Hepatocyte (in vitro differentiated cells): ENCODE data around the gene MXI1. TPM values are rescaled to one million over a fixed set of nuclear protein-coding genes. Genes with fewer than 3 reads are reported as not detected.

Experiments used
- DNase-seq: peaks from one replicate; pipeline ENCODE4 v3.0.0-alpha.2; 2016; ENCODE audit warnings: low spot score
- H2AFZ ChIP-seq: fragments of 200-600 bp; sonication (generic); 2 replicates; pipeline ENCODE4 v1.6.0; 2016; ENCODE audit warnings: antibody characterized with exemption, mild to moderate bottlenecking
- H3K27ac ChIP-seq: fragments of 200-600 bp; sonication (generic); 2 replicates; pipeline ENCODE4 v1.5.1; 2016; ENCODE audit warnings: mild to moderate bottlenecking
- H3K27me3 ChIP-seq: fragments of 200-600 bp; sonication (generic); 2 replicates; pipeline ENCODE4 v1.6.1; 2016
- H3K36me3 ChIP-seq: fragments of 200-600 bp; sonication (generic); replicated peaks from 2 replicates; pipeline ENCODE4 v1.5.1; 2016; ENCODE audit warnings: low read depth; ENCODE audit not compliant: insufficient read depth
- H3K4me1 ChIP-seq: fragments of 200-600 bp; sonication (generic); 2 replicates; pipeline ENCODE4 v1.5.1; 2016; ENCODE audit warnings: mild to moderate bottlenecking, moderate library complexity; ENCODE audit not compliant: insufficient read depth
- H3K4me2 ChIP-seq: fragments of 200-600 bp; sonication (generic); 2 replicates; pipeline ENCODE4 v1.6.0; 2016
- H3K4me3 ChIP-seq: fragments of 200-600 bp; sonication (generic); 2 replicates; pipeline ENCODE4 v1.5.1; 2016; ENCODE audit warnings: mild to moderate bottlenecking
- H3K79me2 ChIP-seq: fragments of 200-600 bp; sonication (generic); 2 replicates; pipeline ENCODE4 v1.6.0; 2017; ENCODE audit warnings: mild to moderate bottlenecking
- H3K9me2 ChIP-seq: fragments of 200-600 bp; sonication (generic); replicated peaks from 2 replicates; pipeline ENCODE4 v1.6.0; 2017; ENCODE audit warnings: mild to moderate bottlenecking; ENCODE audit not compliant: insufficient read depth
- H3K9me3 ChIP-seq: fragments of 200-600 bp; sonication (generic); 2 replicates; pipeline ENCODE4 v1.5.1; 2016; ENCODE audit warnings: low read depth, mild to moderate bottlenecking
- H4K20me1 ChIP-seq: fragments of 200-600 bp; sonication (generic); 2 replicates; pipeline ENCODE4 v1.6.0; 2016; ENCODE audit warnings: mild to moderate bottlenecking; ENCODE audit not compliant: insufficient read depth, poor library complexity, severe bottlenecking
- EZH2 ChIP-seq: fragments of 200-600 bp; sonication (generic); IDR thresholded peaks from 2 replicates; pipeline ENCODE4 v1.6.1; 2016; ENCODE audit warnings: antibody characterized with exemption, mild to moderate bottlenecking, borderline replicate concordance
- EZH2phosphoT487 ChIP-seq: fragments of 200-600 bp; sonication (generic); IDR thresholded peaks from one replicate; pipeline ENCODE4 v1.6.1; 2018; ENCODE audit warnings: antibody characterized with exemption, mild to moderate bottlenecking, low read depth, moderate library complexity; ENCODE audit not compliant: unreplicated experiment, severe bottlenecking
- WGBS: methylation state at CpG from one replicate; pipeline ENCODE4 v1.1.6; 2016; ENCODE audit warnings: low lambda C conversion rate; ENCODE audit errors: missing lambda C conversion rate; 5-methylcytosine and 5-hydroxymethylcytosine counted together
- polyA plus RNA-seq: library from polyadenylated mRNA; unstranded; fragments of >200 nt; fragmentation: Nextera tagmentation; extraction: Ambion mirVana; gene quantifications from 2 replicates; pipeline ENCODE4 v1.2.1, GENCODE V29; 2016
- total RNA-seq: library from RNA; depleted of rRNA; stranded (reverse); fragments of >200 nt; gene quantifications from 2 replicates; pipeline ENCODE4 v1.2.3, GENCODE V29; 2014
- TF ChIP-seq, protein P1 (sequence below): fragments of 200-600 bp; sonication (generic); IDR thresholded peaks from 2 replicates; pipeline ENCODE4 v1.5.1; 2016; ENCODE audit warnings: antibody characterized with exemption, mild to moderate bottlenecking; ENCODE audit not compliant: poor library complexity

MXI1 gene
- total and polyA plus RNA-seq, 2 experiments from 2014 or later = 14.2 to 14.8 TPM

DNA sequence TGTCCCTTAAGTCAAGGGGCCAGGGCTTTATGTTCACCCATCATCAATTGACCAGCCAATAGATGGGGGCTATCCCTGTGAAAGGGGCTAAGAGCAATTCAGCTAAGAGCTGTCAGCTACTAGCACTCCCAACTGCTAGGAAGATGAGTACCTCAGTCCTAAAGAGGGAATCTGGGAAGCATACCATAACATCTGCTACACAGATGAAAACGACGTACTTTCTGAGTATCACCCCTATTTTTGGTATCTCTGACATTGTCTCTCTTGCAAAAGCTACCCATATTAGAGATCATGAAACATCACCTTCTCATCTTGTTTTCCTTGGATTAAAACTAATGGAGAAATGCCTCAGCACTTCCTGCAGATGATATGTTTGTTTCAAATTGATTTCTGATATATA, 104.8 kb downstream of the MXI1 start:
- WGBS = 82% methylated on average over 2 of the region's 2 CpGs
- no peak for DNase-seq
- no peaks in the 10 kb centered on the region for H3K9me2 ChIP-seq

DNA sequence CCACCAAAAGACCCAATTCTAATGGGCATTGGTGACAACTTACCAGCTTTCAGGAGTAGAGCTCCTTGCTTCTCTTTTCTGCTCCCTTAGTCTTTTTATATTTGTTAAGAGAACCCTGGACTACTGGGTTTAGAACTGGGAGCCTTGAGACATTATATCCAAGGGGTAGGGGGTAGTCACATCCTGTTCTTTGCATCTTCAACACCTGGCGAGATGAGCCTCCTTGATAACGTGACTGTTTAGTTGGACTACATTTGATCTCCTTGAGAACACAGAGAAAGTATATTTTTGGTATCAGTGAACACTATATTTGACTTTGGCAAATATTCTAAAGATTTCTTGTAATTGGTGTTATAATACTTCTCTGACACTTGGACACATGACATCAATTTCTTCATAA, 106.3 kb downstream of the MXI1 start:
- Histone ChIP-seq H3K36me3 (no peaks in the 10 kb centered on the region), H3K79me2 (no peaks in the 10 kb centered on the region), H3K4me3 (no peak overlapping the region), H3K4me1 (no peaks in the 10 kb centered on the region), H3K9me3 (no peaks in the 10 kb centered on the region), H3K4me2 (no peak overlapping the region), H3K27ac (no peak overlapping the region), H2AFZ (no peak overlapping the region), H3K9me2 (no peaks in the 10 kb centered on the region), H4K20me1 (no peaks in the 10 kb centered on the region), H3K27me3 (no peaks in the 10 kb centered on the region)
- no peak for DNase-seq
- TF ChIP-seq EZH2phosphoT487 (no peak), EZH2 (no peak)
- TF ChIP-seq, protein P1, sequence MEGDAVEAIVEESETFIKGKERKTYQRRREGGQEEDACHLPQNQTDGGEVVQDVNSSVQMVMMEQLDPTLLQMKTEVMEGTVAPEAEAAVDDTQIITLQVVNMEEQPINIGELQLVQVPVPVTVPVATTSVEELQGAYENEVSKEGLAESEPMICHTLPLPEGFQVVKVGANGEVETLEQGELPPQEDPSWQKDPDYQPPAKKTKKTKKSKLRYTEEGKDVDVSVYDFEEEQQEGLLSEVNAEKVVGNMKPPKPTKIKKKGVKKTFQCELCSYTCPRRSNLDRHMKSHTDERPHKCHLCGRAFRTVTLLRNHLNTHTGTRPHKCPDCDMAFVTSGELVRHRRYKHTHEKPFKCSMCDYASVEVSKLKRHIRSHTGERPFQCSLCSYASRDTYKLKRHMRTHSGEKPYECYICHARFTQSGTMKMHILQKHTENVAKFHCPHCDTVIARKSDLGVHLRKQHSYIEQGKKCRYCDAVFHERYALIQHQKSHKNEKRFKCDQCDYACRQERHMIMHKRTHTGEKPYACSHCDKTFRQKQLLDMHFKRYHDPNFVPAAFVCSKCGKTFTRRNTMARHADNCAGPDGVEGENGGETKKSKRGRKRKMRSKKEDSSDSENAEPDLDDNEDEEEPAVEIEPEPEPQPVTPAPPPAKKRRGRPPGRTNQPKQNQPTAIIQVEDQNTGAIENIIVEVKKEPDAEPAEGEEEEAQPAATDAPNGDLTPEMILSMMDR = no peak
- 83% methylated on average over 2 of the region's 2 CpGs for WGBS

More for the DNA sequence above, 104.8 kb downstream of the MXI1 start:
- no peaks in the 10 kb centered on the region for H3K9me3 ChIP-seq
- no peak overlapping the region for H3K4me2 ChIP-seq
- H3K79me2 ChIP-seq = no peaks in the 10 kb centered on the region
- no peaks in the 10 kb centered on the region for H3K27me3 ChIP-seq
- no peak for TF ChIP-seq EZH2phosphoT487
- TF ChIP-seq, protein P1 = no peak
- no peak for TF ChIP-seq EZH2
- no peaks in the 10 kb centered on the region for H3K4me1 ChIP-seq
- H3K4me3 ChIP-seq = no peak overlapping the region
- H3K27ac ChIP-seq = no peak overlapping the region
- H4K20me1 ChIP-seq = no peaks in the 10 kb centered on the region
- no peak overlapping the region for H2AFZ ChIP-seq
- H3K36me3 ChIP-seq = no peaks in the 10 kb centered on the region

DNA sequence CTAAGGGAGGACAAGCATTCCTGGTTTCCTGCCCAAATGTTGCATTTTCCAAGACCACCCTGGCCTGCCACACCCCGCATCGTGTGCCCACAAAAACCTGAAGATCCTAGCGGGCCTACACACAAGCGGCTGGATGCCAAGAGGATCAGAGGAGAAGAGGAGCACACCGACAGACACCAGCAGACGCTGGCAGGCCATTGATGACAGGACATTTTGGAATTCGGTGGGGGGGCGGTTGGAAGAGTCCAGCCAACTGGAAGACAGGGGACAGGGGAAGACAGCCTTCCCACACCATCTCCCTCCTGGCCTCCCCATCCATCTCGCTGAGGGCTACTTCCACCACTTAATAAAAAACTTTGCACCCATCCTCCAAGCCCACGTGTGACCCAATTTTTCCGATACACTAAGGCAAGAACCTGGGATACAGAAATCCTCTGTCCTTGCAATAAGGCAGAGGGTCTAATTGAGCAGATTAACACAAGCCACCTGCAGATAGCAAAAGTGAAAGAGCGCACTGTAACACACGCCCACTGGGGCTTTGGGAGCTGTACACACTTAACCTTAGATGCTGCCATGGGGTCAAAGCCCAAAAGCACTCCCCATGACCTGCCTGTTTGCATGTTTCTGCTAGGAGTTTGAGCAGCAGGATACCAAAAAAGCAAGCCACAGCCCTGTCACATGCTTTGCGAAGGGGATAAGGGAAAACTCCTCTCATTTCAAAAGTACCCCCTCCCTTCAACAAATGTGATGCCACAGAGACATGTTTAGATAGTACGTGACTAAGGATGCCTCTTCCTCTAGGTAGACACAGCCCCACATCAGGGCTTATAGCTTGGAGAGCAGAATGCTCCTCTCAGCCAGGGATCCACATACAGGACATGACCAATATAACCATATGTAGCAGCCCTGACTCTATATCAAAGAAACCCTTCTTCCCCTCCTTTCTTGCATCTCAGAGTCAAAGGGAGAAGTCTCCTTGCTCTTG, 110.8 kb downstream of the MXI1 start:
- no peak overlapping the region for H3K27ac ChIP-seq
- H3K4me3 ChIP-seq = no peak overlapping the region
- TF ChIP-seq EZH2phosphoT487 = no peak
- no peak for TF ChIP-seq EZH2
- no peaks in the 10 kb centered on the region for H4K20me1 ChIP-seq
- no peaks in the 10 kb centered on the region for H3K27me3 ChIP-seq
- no peaks in the 10 kb centered on the region for H3K36me3 ChIP-seq
- no peak for DNase-seq
- H3K79me2 ChIP-seq = no peaks in the 10 kb centered on the region
- no peaks in the 10 kb centered on the region for H3K9me2 ChIP-seq
- no peak overlapping the region for H3K4me2 ChIP-seq
- no peaks in the 10 kb centered on the region for H3K9me3 ChIP-seq
- H3K4me1 ChIP-seq = no peaks in the 10 kb centered on the region
- 91% methylated on average over 15 of the region's 15 CpGs for WGBS
- no peak overlapping the region for H2AFZ ChIP-seq

DNA sequence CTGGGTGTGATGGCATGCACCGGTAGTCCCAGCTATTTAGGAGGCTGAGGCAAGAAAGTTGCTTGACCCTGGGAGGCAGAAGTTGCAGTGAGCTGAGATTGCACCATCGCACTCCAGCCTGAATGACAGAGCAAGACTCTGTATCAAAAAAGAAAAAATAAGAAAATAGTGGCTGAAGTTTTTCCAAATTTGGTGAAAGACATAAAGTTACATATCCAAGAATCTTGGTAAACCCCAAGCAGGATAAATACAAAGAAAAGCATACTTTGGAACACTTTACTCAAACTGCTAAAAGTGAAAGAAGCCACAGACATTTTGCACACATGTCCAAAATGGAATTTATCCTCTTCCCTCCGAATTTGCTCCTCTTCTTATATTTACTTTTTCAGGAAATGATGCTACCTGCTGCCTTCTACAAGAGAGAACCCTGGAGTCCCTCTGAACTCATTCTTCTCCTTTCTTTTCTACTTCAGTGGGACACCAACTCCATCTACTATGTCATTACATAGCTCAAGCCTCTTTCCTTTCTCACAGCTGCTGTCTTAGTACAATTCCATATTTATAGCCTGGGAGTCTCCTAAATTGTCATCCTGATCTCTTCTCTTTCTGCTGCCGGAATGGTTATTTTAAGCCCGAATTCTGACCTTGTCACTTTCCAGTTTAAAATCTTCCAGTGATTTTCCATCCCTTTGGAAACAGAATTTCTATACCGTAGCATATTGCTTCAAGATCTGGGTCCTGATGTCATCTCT, 114.6 kb downstream of the MXI1 start:
- Histone ChIP-seq H2AFZ (no peak overlapping the region), H3K9me2 (no peaks in the 10 kb centered on the region), H3K27me3 (no peaks in the 10 kb centered on the region), H4K20me1 (no peaks in the 10 kb centered on the region), H3K9me3 (no peaks in the 10 kb centered on the region), H3K79me2 (no peaks in the 10 kb centered on the region), H3K4me1 (no peaks in the 10 kb centered on the region), H3K27ac (no peak overlapping the region), H3K4me2 (no peak overlapping the region), H3K36me3 (no peaks in the 10 kb centered on the region), H3K4me3 (no peak overlapping the region)
- TF ChIP-seq EZH2 (no peak), EZH2phosphoT487 (no peak)
- TF ChIP-seq, protein P1 = no peak
- WGBS = 96% methylated on average over 6 of the region's 6 CpGs
- DNase-seq = no peak
